Activated CD4-positive, alpha-beta T cell treated with anti-CD3 and anti-CD28 coated beads, Interleukin-2, amount 10 ng/mL, durations not matched to agents 7 days and 5 days (primary cell): Measurements from ENCODE around the gene RELN. TPM values are rescaled to one million over a fixed set of nuclear protein-coding genes. Genes with fewer than 3 reads are reported as not detected.
A peak's percentile ranks its signal among the peaks of the same experiment; 100 is the strongest.

Experiments used
- CTCF ChIA-PET: fragments of 350-600 bp; sonication (Branson Sonifier 250); formaldehyde crosslinking; loops from one replicate; lab custom pipeline; 2021; ENCODE audit warnings: antibody characterized with exemption; lab: Charles Lee
- POLR2A ChIA-PET: fragments of 350-600 bp; sonication (Branson Sonifier 250); formaldehyde crosslinking; loops from one replicate; lab custom pipeline; 2021; ENCODE audit warnings: antibody characterized with exemption; lab: Charles Lee
- DNase-seq: peaks from one replicate; pipeline ENCODE4 v3.0.0-alpha.2; 2020
- H3K27ac Mint-ChIP-seq: one replicate; pipeline ENCODE4 v1.8.0; 2021; ENCODE audit warnings: mild to moderate bottlenecking, moderate library complexity, mixed read lengths
- H3K27me3 Mint-ChIP-seq: one replicate; pipeline ENCODE4 v1.8.0; 2021; ENCODE audit warnings: mixed read lengths
- H3K36me3 Mint-ChIP-seq: one replicate; pipeline ENCODE4 v1.8.0; 2021; ENCODE audit warnings: low read depth, mixed read lengths
- H3K4me1 Mint-ChIP-seq: one replicate; pipeline ENCODE4 v1.8.0; 2021; ENCODE audit warnings: mixed read lengths
- H3K4me3 Mint-ChIP-seq: one replicate; pipeline ENCODE4 v1.8.0; 2021; ENCODE audit warnings: mild to moderate bottlenecking, moderate library complexity, mixed read lengths
- H3K9me3 Mint-ChIP-seq: one replicate; pipeline ENCODE4 v1.8.0; 2021; ENCODE audit warnings: mixed read lengths
- total RNA-seq, 2 experiments: library from RNA; stranded (reverse); gene quantifications; one replicate each; pipeline ENCODE4 v1.2.3, GENCODE V29; 2021

RELN gene
- total RNA-seq, 2 experiments from 2014 or later, result not detected

DNA sequence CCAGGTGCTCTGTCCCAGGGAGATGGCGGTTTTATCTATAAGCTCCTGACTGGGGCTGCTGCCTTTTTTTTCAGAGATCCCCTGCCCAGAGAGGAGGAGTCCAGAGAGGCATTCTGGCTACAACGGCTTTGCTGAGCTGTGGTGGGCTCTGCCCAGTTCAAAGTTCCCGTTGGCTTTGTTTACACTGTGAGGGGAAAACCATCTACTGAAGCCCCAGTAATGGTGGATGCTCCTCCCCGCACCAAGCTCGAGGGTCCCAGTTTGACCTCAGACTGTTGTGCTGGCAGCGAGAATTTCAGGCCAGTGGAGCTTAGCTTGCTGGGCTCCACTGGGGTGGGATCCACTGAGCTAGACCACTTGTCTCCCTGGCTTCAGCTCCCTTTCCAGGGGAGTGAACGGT is 527.1 kb downstream of the RELN start:
- CTCF ChIA-PET, result interaction anchor here (1.0 kb wide), 1 partner anchor 11 kb away, joined by 3 read pairs; no protein-coding TSS in a partner anchor
- H3K9me3 Mint-ChIP-seq, result no peaks in the 10 kb centered on the region
- no peak for DNase-seq
- H3K27ac Mint-ChIP-seq, result no peak overlapping the region
- H3K4me1 Mint-ChIP-seq, result no peaks in the 10 kb centered on the region
- POLR2A ChIA-PET, result no interaction called here
- H3K36me3 Mint-ChIP-seq, result no peaks in the 10 kb centered on the region
- no peak overlapping the region for H3K4me3 Mint-ChIP-seq
- peaks cover 13% of the 10 kb centered on the region for H3K27me3 Mint-ChIP-seq

DNA sequence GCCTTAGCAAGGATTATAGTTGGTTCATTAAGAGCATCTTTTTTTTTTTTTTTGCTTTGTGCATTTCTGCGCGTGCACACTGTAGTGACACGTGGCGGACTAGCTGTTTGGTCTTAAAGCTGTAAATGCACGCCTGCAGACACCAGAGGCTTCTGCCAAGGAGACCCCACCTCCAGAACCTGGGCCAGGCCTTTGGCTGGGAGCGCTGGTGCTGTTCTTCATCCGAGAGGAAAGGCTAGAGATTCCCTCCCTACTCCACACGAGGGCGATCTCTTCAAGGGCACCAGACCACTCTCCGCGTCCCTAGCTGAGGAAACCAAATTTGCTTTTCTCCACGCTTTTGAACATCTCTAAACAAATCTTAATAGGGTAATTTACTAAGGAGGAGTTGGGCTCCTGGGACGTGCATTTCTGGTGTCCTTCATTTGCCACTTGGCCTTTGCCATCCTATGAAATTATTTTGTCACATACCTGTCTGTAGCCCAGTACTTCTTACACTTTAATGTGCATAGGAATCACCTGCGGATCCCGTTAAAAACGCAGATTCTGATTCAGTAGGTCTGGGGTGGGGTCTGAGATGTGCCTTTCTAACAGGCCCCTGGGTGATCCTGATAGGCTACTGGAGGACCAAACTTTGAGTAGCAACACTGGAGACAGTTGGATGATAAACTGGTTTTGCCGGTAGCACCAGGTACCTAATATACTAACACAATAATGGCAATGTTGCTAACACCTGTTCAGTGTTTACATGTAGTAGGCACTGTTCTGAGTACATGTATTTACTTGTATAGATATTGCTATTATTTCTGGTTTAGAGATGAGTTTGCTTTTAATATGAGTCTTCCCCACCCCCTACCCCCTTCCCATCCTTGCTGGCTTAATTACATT is 542.1 kb downstream of the RELN start:
- Mint-ChIP-seq H3K9me3 (no peaks in the 10 kb centered on the region), H3K27me3 (peaks cover 79% of the 10 kb centered on the region), H3K36me3 (no peaks in the 10 kb centered on the region), H3K27ac (no peak overlapping the region), H3K4me3 (no peak overlapping the region), H3K4me1 (peaks cover 8% of the 10 kb centered on the region)
- ChIA-PET CTCF (interaction anchor here (0.6 to 1.7 kb wide), 4 partner anchors 10 to 1087 kb away, joined by 3 to 7 read pairs (median 4); no protein-coding TSS in a partner anchor), POLR2A (no interaction called here)
- peak; percentile 51 for DNase-seq

DNA sequence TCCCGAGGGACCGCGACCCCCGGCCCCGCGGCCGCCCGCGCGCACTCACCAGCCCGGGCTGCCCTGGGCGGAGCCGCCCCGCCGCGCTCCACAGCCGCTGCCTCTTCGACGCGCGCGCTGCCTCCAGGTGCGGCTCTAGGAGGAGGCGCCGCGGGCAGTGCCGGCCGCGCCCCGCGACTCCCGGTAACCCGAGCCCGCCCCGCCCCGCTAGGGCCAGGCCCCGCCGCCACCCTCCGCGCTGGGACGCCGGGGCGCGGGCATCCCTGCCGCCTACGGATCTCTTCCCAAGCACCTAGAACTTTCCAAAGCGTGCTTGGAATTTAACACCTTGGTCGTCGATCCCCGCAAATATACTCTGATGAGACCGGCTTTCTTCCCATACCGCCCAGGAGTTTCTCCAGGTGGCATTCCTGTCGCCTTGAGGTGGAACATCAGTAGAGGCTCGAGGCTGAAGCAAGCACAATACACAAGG is 543.4 kb downstream of the RELN start, which contains the start of gene SLC26A5:
TSS of gene SLC26A5 (minus strand) at position 159 of the 472 bp plus-strand sequence. CDS start 24,693 bp downstream, outside the sequence.
- peak within 1 kb of the TSS; percentile 51 for H3K4me3 Mint-ChIP-seq
- H3K9me3 Mint-ChIP-seq, result no peaks in the 10 kb centered on the region
- POLR2A ChIA-PET, result no interaction called here
- H3K4me1 Mint-ChIP-seq, result peaks cover 8% of the 10 kb centered on the region
- H3K27me3 Mint-ChIP-seq, result peaks cover 78% of the 10 kb centered on the region
- H3K27ac Mint-ChIP-seq, result no peak within 1 kb of the TSS
- CTCF ChIA-PET, result interaction anchor here (0.7 to 1.7 kb wide), 2 partner anchors 11 to 129 kb away, joined by 6 to 7 read pairs; no protein-coding TSS in a partner anchor
- DNase-seq, result peak; percentile 11
- H3K36me3 Mint-ChIP-seq, result no peaks in the 10 kb centered on the region

DNA sequence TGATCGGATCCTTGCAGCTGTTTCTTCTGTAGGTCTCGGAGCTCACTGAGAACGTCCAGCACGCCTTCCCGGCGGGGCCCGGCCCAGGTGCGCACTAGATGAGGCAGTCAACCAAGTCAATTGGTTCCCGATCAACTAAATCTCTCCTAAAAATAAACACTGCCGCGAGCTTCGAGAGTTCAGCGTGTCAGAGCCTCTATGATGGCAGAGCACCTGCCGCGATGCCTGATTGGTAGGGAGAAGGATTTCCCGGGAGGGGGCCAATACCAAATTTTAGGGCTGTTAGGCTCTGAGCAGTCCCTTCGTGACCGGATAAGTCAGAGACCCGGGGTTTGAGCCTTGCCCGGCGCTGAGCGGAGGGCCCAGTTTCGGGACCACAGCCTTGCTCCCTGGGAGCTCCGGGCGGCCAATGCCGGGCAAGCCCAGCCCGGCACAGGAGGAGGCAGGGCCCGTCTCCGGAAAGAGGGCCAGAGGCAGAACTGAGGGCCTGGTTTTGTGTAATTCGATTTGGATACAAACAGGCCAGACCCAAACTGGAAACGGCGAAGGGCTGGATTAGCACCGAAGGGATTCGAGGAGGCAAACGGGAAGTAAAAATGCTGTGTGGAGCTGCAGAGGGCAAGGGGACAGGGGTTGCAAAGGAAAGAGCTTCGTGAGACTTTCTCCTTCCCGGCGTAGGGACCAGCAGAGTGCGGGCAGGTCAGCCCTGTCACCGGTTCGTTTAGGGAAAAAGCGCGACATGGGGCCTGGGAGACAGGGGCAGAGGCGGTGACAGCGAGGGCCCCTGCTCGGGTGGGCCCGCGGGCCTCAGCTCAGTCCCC is 544.0 kb downstream of the RELN start:
- DNase-seq, result no peak
- Mint-ChIP-seq H3K27ac (no peak overlapping the region), H3K9me3 (no peaks in the 10 kb centered on the region), H3K36me3 (no peaks in the 10 kb centered on the region), H3K4me3 (peak overlapping the region; percentile 51), H3K27me3 (peaks cover 77% of the 10 kb centered on the region), H3K4me1 (peaks cover 8% of the 10 kb centered on the region)
- POLR2A ChIA-PET, result no interaction called here
- CTCF ChIA-PET, result no interaction called here

DNA sequence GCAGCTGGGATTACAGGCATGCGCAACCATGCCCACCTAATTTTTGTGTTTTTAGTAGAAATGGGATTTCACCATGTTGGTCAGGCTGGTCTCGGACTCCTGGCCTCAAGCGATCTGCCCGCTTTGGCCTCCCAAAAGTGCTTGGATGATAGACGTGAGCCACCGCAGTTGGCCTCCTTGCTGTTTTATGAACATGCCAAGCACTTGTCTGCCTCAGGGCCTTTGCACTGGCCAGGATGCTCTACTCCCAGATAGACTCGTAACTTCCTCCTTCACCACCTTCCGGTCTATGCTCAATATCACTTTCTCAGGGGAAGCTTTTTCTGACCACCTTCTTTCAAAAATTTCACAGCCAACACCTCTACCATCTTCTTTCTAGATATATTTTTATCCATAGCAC is 549.8 kb downstream of the RELN start:
- ChIA-PET POLR2A (no interaction called here), CTCF (no interaction called here)
- DNase-seq, result no peak
- H3K4me1 Mint-ChIP-seq, result no peaks in the 10 kb centered on the region
- H3K4me3 Mint-ChIP-seq, result no peak overlapping the region
- H3K27ac Mint-ChIP-seq, result no peak overlapping the region
- no peaks in the 10 kb centered on the region for H3K36me3 Mint-ChIP-seq
- peaks cover 64% of the 10 kb centered on the region for H3K27me3 Mint-ChIP-seq
- H3K9me3 Mint-ChIP-seq, result no peaks in the 10 kb centered on the region

DNA sequence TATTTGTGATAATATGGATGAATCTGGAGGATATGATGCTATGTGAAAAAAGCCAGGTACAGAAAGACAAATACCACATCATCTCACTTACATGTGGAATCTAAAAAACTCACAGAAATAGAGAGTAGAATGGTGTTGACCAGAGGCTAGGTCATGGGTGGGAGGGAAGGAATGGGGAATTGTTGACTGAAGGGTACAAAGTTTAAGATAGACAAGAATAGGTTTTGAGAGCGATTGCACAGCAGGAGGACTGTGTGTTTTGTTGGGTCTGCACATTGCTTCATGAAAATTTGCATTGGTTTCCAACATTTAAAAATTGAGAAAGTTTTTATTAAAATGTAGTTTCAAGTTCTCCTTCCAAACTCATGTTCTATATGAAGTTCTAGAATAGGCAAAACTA is 551.8 kb downstream of the RELN start:
- Mint-ChIP-seq H3K36me3 (no peaks in the 10 kb centered on the region), H3K4me1 (peaks cover 1% of the 10 kb centered on the region), H3K27ac (no peak overlapping the region), H3K4me3 (no peak overlapping the region), H3K27me3 (peaks cover 49% of the 10 kb centered on the region), H3K9me3 (no peaks in the 10 kb centered on the region)
- ChIA-PET CTCF (no interaction called here), POLR2A (no interaction called here)
- DNase-seq, result no peak

- Mint-ChIP-seq H3K27ac (no peak overlapping the region), H3K36me3 (no peaks in the 10 kb centered on the region), H3K27me3 (peaks cover 26% of the 10 kb centered on the region), H3K9me3 (no peaks in the 10 kb centered on the region), H3K4me1 (peaks cover 3% of the 10 kb centered on the region), H3K4me3 (no peak overlapping the region)
- POLR2A ChIA-PET, result no interaction called here
- CTCF ChIA-PET, result no interaction called here
- DNase-seq, result no peak
These were observed 556.7 kb downstream of the RELN start for GRCh38 chr7:103432712-103433111.

- H3K36me3 Mint-ChIP-seq, result no peaks in the 10 kb centered on the region
- H3K27ac Mint-ChIP-seq, result no peak overlapping the region
- no peaks in the 10 kb centered on the region for H3K9me3 Mint-ChIP-seq
- H3K4me1 Mint-ChIP-seq, result no peaks in the 10 kb centered on the region
- peaks cover 17% of the 10 kb centered on the region for H3K27me3 Mint-ChIP-seq
- no peak for DNase-seq
- CTCF ChIA-PET, result no interaction called here
- H3K4me3 Mint-ChIP-seq, result no peak overlapping the region
- POLR2A ChIA-PET, result no interaction called here
These were observed 564.3 kb downstream of the RELN start for GRCh38 chr7:103425177-103425576.

GRCh38 chr7:103423467-103424179 is 565.8 kb downstream of the RELN start:
- H3K27ac Mint-ChIP-seq, result no peak overlapping the region
- no peak for DNase-seq
- POLR2A ChIA-PET, result no interaction called here
- no peaks in the 10 kb centered on the region for H3K36me3 Mint-ChIP-seq
- H3K27me3 Mint-ChIP-seq, result peaks cover 17% of the 10 kb centered on the region
- CTCF ChIA-PET, result interaction anchor here (0.8 kb wide), 1 partner anchor 14 kb away, joined by 4 read pairs; no protein-coding TSS in a partner anchor
- no peaks in the 10 kb centered on the region for H3K9me3 Mint-ChIP-seq
- no peak overlapping the region for H3K4me3 Mint-ChIP-seq
- H3K4me1 Mint-ChIP-seq, result no peaks in the 10 kb centered on the region

Other genes with a start within 250 kb of the RELN start
- gene ORC5, start 218.4 kb upstream of the RELN start, total RNA-seq, result 10 to 100 TPM; 20.6 to 20.7 TPM